Esophagus squamous epithelium (tissue), 4 donors: ENCODE results near the gene GALNT7.

Source experiments
- CTCF ChIP-seq, 6 experiments: fragments of 450-650 bp in 4 of 6; fragments of 200-600 bp in 2 of 6; sonication (generic) in 2 of 6; IDR thresholded peaks; one replicate each; pipeline ENCODE4 v1.5.1; 2016 to 2019; ENCODE audit warnings: antibody characterized with exemption in 6 of 6, mild to moderate bottlenecking in 4 of 6, moderate library complexity in 4 of 6
- POLR2A ChIP-seq, 4 donors: fragments of 450-650 bp; IDR thresholded peaks; one replicate each; pipeline ENCODE4 v1.6.1; 2017; ENCODE audit warnings: antibody characterized with exemption in 4 of 4, mild to moderate bottlenecking in 4 of 4, moderate library complexity in 3 of 4

- TF ChIP-seq CTCF (IDR thresholded peaks at IDR 0.05) (no peak), POLR2A (IDR thresholded peaks at IDR 0.05) (no peak)
Measured at GRCh38 chr4:173265751-173266150, 97.1 kb downstream of the GALNT7 start.
